ENCODE results near the gene YY1. TPM values are rescaled to one million over a fixed set of nuclear protein-coding genes. Genes with fewer than 3 reads are reported as not detected.

Gene YY1
- total RNA-seq, 6 experiments from 2014 or later = 24.4 to 52.5 (median 36.1) TPM

- no peaks in the 10 kb centered on the region for H3K9me3 ChIP-seq
- no peaks in the 10 kb centered on the region for H3K27me3 ChIP-seq
- intact Hi-C loops (cut with DNase I) = no loop called here
- ATAC-seq = peak; percentile 7 to 15 (median 8)
- H3K36me3 ChIP-seq = no peaks in the 10 kb centered on the region
- peaks cover 0 to 29% (median 12%) of the 10 kb centered on the region in 4 donors for H3K4me1 ChIP-seq
- H3K4me3 ChIP-seq = peak overlapping the region; percentile 71 to 99 (median 94)
- WGBS (ENCODE audit: insufficient coverage, low coverage, low lambda C conversion rate, missing lambda C conversion rate) = under 1% methylated on average over 10 of the region's 64 CpGs
- H3K27ac ChIP-seq = peak overlapping the region; percentile 94 to 98 (median 97)
- no peak for TF ChIP-seq POLR2A (IDR thresholded peaks at IDR 0.05)
- TF ChIP-seq CTCF (IDR thresholded peaks at IDR 0.05) = no peak
- DNase-seq = peak in 2 of 3 donors; percentile 57 to 61
Measured at GRCh38 chr14:100237735-100238418, 1.1 kb upstream of the YY1 start.

GRCh38 chr14:100239211-100239839 lies 381 bp downstream of the YY1 start:
- Histone ChIP-seq H3K27me3 (no peaks in the 10 kb centered on the region), H3K36me3 (no peaks in the 10 kb centered on the region), H3K4me1 (peaks cover 0 to 41% (median 15%) of the 10 kb centered on the region in 4 donors), H3K9me3 (no peaks in the 10 kb centered on the region), H3K4me3 (peak overlapping the region; percentile 79 to 99 (median 98)), H3K27ac (peak overlapping the region; percentile 89 to 97 (median 94))
- peak; percentile 55 to 73 (median 66) for DNase-seq
- intact Hi-C loops (cut with DNase I) = no loop called here
- no peak for ATAC-seq
- TF ChIP-seq CTCF (IDR thresholded peaks at IDR 0.05) (no peak), POLR2A (IDR thresholded peaks at IDR 0.05) (no peak)
- 2% methylated on average over 11 of the region's 93 CpGs for WGBS (ENCODE audit: insufficient coverage, low coverage, low lambda C conversion rate, missing lambda C conversion rate)

- WGBS (ENCODE audit: insufficient coverage, low coverage, low lambda C conversion rate, missing lambda C conversion rate) = 0% methylated on average over 5 of the region's 115 CpGs
Measured at GRCh38 chr14:100239840-100240667, 1.1 kb downstream of the YY1 start.

More at GRCh38 chr14:100239840-100240667, 1.1 kb downstream of the YY1 start:
- peak; percentile 62 to 74 (median 70) for ATAC-seq
- intact Hi-C loops (cut with DNase I) = no loop called here
- Histone ChIP-seq H3K4me3 (peak overlapping the region; percentile 79 to 99 (median 98)), H3K9me3 (no peaks in the 10 kb centered on the region), H3K27me3 (no peaks in the 10 kb centered on the region), H3K36me3 (no peaks in the 10 kb centered on the region), H3K4me1 (peaks cover 0 to 43% (median 15%) of the 10 kb centered on the region in 4 donors), H3K27ac (peak overlapping the region; percentile 90 to 97 (median 94))
- peak; percentile 47 to 99 (median 58) for TF ChIP-seq CTCF (IDR thresholded peaks at IDR 0.05)
- TF ChIP-seq POLR2A (IDR thresholded peaks at IDR 0.05) = peak; percentile 56
- DNase-seq = peak; percentile 90 to 94 (median 92)

Measured in right lobe of liver (tissue), 6 donors.